ENCODE data around the gene RABEPK. TPM values are rescaled to one million over a fixed set of nuclear protein-coding genes. Genes with fewer than 3 reads are reported as not detected.
"Not testable (repeated sequence)": the region's sequence is repeated elsewhere in the genome, so short reads cannot be mapped to it uniquely, and the experiment has no call there.

The RABEPK gene
- total RNA-seq, 1 donor from 2014 or later: 19.0 TPM

DNA sequence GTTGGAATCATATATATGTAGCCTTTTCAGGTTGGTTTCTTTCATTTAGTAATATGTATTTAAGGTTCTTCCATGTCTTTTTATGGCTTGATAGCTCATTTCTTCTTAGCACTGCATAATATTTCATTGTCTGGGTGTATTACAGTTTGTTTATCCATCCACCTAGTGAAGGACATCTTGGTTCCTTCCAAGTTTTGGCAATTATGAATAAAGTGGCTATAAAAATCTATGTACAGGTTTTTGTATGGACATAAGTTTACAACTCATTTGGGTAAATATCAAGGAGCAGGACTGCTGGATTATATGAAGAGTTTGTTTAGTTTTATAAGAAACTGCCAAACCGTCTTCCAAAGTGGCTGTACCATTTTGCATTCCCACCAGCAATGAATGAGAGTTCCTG lies 22.5 kb upstream of the RABEPK start:
- peaks cover 19% of the 10 kb centered on the region for H3K36me3 Mint-ChIP-seq
- TF ChIP-seq, protein P1, sequence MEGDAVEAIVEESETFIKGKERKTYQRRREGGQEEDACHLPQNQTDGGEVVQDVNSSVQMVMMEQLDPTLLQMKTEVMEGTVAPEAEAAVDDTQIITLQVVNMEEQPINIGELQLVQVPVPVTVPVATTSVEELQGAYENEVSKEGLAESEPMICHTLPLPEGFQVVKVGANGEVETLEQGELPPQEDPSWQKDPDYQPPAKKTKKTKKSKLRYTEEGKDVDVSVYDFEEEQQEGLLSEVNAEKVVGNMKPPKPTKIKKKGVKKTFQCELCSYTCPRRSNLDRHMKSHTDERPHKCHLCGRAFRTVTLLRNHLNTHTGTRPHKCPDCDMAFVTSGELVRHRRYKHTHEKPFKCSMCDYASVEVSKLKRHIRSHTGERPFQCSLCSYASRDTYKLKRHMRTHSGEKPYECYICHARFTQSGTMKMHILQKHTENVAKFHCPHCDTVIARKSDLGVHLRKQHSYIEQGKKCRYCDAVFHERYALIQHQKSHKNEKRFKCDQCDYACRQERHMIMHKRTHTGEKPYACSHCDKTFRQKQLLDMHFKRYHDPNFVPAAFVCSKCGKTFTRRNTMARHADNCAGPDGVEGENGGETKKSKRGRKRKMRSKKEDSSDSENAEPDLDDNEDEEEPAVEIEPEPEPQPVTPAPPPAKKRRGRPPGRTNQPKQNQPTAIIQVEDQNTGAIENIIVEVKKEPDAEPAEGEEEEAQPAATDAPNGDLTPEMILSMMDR (conservative IDR thresholded peaks at IDR 0.05): no peak
- H3K9me3 Mint-ChIP-seq: peaks cover 5% of the 10 kb centered on the region
- DNase-seq (ENCODE audit: extremely low spot score, unreplicated experiment): no peak
- H3K27me3 Mint-ChIP-seq: no peaks in the 10 kb centered on the region
- H3K4me1 Mint-ChIP-seq (ENCODE audit: unreplicated experiment): peaks cover 24% of the 10 kb centered on the region
- H3K27ac Mint-ChIP-seq: no peak overlapping the region
- H3K4me3 Mint-ChIP-seq: no peak overlapping the region

DNA sequence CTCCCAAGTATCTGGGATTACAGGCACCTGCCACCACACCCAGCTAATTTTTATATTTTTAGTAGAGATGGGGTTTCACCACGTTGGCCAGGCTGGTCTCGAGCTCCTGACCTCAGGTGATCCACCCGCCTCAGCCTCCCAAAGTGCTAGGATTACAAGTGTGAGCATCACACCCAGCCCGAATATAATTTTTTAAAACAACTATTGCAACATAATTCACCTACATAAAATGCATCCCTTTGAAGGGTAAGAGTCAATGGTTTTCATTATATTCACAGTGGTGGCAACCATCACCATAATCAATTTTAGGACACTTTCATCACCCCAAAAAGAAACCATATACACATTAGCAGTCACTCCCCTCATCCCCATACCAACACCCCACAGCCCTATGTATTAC lies 20.6 kb upstream of the RABEPK start:
- Mint-ChIP-seq H3K36me3 (peaks cover 18% of the 10 kb centered on the region), H3K4me1 (ENCODE audit: unreplicated experiment) (peaks cover 24% of the 10 kb centered on the region)
- H3K4me3 Mint-ChIP-seq; H3K27ac Mint-ChIP-seq; H3K9me3 Mint-ChIP-seq; DNase-seq (ENCODE audit: extremely low spot score, unreplicated experiment); H3K27me3 Mint-ChIP-seq: not testable (repeated sequence)

DNA sequence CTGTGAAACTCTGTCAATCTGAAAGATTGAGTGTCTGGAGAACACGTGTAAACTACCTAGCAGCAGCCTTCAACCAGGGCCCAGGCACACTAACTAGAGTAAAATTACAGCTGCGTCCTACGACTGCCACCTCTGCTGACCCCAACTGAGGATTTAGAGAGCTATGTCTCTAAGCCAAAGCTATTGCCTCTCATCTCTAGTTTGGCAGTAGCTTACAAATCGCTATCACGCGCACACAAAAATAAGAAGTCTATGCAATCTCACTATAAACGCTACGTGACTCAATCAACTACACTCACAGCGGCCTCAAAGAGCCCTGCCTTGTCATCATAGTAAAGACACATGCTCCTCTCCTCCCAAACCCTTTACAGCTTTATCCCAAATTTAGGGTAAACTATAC lies 19.5 kb upstream of the RABEPK start:
- H3K27ac Mint-ChIP-seq: no peak overlapping the region
- DNase-seq (ENCODE audit: extremely low spot score, unreplicated experiment): no peak
- no peaks in the 10 kb centered on the region for H3K27me3 Mint-ChIP-seq
- H3K4me1 Mint-ChIP-seq (ENCODE audit: unreplicated experiment): peaks cover 22% of the 10 kb centered on the region
- no peak overlapping the region for H3K4me3 Mint-ChIP-seq
- peaks cover 5% of the 10 kb centered on the region for H3K9me3 Mint-ChIP-seq
- peaks cover 18% of the 10 kb centered on the region for H3K36me3 Mint-ChIP-seq
- TF ChIP-seq, protein P1 (conservative IDR thresholded peaks at IDR 0.05): no peak

DNA sequence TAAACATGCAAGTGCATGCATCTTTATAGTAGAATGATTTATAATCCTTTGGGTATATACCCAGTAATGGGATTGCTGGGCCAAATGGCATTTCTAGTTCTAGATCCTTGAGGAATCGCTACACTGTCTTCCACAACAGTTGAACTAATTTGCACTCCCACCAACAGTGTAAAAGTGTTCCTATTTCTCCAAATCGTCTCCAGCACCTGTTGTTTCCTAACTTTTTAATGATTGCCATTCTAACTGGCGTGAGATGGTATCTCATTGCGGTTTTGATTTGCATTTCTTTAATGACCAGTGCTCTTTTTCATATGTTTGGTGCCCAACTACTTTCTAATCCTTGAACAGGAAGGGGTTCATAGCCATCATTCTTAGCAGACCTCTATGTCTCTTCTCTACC lies 18.6 kb upstream of the RABEPK start:
- not testable (repeated sequence) for H3K27ac Mint-ChIP-seq; H3K4me3 Mint-ChIP-seq; H3K27me3 Mint-ChIP-seq; H3K9me3 Mint-ChIP-seq; DNase-seq (ENCODE audit: extremely low spot score, unreplicated experiment)
- Mint-ChIP-seq H3K36me3 (peaks cover 15% of the 10 kb centered on the region), H3K4me1 (ENCODE audit: unreplicated experiment) (peaks cover 14% of the 10 kb centered on the region)

DNA sequence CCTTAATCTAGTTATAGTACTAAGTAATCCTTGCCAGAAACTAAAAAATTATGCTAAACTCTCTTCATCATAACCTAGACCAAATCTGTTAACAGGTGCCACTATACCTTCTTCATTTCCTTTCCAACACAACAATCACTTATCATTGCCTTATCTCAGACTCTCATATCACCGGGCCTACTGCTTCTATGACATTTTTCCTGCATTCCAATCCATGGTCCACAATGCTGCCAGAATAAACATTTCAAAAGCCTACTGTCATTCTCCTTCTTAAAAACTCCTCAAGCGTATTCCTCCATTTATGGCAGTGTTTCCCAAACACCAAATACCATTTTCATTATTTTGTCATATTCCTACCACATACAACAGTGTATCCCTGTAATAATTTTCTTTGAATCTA lies 17.3 kb upstream of the RABEPK start:
- no peak overlapping the region for H3K27ac Mint-ChIP-seq
- H3K4me3 Mint-ChIP-seq: no peak overlapping the region
- H3K36me3 Mint-ChIP-seq: peaks cover 18% of the 10 kb centered on the region
- no peaks in the 10 kb centered on the region for H3K9me3 Mint-ChIP-seq
- H3K4me1 Mint-ChIP-seq (ENCODE audit: unreplicated experiment): peaks cover 20% of the 10 kb centered on the region
- no peak for DNase-seq (ENCODE audit: extremely low spot score, unreplicated experiment)
- TF ChIP-seq, protein P1 (conservative IDR thresholded peaks at IDR 0.05): no peak
- H3K27me3 Mint-ChIP-seq: no peaks in the 10 kb centered on the region

DNA sequence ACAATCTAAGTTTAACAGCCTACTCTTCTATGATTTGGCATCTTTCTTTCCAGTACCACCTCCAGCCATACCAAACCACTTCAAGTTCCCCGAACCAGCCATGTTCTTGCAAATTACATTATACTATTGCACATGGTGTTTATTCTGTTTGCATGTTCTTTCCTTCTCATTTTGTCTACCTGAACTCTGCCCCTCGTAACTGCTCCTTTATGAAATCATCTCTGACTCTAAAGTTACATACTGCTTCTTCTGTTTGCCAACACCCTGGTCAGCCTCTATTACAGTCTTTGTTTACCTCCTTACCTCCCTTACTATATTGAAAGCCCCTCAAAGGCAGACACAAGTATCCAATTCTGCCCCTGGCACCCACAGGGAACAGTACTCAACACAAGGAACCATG lies 16.8 kb upstream of the RABEPK start:
- Mint-ChIP-seq H3K36me3 (peaks cover 18% of the 10 kb centered on the region), H3K4me1 (ENCODE audit: unreplicated experiment) (peaks cover 20% of the 10 kb centered on the region), H3K4me3 (no peak overlapping the region), H3K27ac (no peak overlapping the region), H3K9me3 (no peaks in the 10 kb centered on the region), H3K27me3 (no peaks in the 10 kb centered on the region)
- TF ChIP-seq, protein P1 (conservative IDR thresholded peaks at IDR 0.05): no peak
- DNase-seq (ENCODE audit: extremely low spot score, unreplicated experiment): no peak

DNA sequence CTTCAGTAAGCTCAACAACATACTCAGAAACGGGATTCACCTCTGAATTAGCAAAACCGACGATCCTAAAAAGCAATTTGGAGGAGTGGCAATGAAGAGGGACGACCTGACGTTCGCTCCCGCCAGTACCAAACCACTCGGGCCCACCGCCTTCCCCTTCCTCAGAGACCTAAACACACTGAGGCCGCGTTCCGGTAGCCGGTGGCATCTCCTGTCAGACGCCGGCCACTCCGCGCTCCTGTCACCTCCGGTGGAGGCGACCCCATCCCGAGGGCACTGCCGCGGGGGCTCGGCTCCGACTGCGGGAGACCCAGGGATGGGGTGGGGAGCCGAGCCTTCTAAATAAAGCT lies 11.4 kb upstream of the RABEPK start:
- TF ChIP-seq, protein P1 (conservative IDR thresholded peaks at IDR 0.05): no peak
- Mint-ChIP-seq H3K4me1 (ENCODE audit: unreplicated experiment) (peaks cover 11% of the 10 kb centered on the region), H3K9me3 (no peaks in the 10 kb centered on the region), H3K27ac (peak overlapping the region; percentile 93), H3K4me3 (peak overlapping the region; percentile 95), H3K36me3 (peaks cover 4% of the 10 kb centered on the region), H3K27me3 (no peaks in the 10 kb centered on the region)
- DNase-seq (ENCODE audit: extremely low spot score, unreplicated experiment): no peak

Data from type B pancreatic cell (in vitro differentiated cells).